ENCODE measurements around the gene METAP1D.

DNA sequence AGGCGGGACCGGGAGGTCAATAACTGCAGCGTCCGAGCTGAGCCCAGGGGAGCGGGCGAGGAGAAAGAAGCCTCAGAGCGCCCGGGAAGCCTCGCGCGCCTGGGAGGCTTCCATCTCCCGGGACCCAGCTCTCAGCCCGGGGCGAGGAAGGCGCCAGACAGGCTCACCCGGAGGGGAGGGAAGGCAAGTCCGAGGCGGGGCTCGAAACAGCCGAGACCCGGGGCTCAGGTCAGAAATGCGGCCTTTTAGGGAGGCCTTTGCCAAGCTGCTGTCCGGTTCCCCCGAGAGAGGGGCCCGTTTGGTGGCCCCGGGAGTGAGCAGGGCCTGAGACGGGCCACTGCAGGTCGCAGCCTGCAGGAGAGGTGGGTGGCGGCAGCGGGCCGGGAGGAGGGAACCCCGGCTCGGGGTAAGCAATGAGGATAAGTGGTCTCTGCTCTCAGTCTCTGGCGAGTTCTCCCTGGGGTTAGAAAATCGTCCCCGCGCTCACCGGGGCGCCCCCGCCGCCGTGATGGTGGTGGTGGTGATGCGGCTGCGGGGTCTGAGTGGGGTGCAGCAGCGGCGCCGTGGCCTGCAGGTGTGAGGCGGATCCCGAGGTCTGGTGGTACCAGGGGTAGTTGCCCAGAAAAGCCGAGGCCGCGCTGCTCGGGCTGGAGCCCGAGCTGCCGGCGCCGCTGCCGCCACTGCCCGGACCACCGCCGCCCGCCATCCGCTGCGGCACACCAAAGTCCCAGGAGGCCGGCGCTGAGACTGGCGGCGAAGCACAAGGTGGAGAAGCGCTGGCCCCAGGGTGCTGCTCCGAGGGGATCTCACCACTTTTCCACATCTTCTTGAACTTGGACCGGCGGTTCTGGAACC is 100.6 kb downstream of the METAP1D start:
- TF ChIP-seq, protein P1, sequence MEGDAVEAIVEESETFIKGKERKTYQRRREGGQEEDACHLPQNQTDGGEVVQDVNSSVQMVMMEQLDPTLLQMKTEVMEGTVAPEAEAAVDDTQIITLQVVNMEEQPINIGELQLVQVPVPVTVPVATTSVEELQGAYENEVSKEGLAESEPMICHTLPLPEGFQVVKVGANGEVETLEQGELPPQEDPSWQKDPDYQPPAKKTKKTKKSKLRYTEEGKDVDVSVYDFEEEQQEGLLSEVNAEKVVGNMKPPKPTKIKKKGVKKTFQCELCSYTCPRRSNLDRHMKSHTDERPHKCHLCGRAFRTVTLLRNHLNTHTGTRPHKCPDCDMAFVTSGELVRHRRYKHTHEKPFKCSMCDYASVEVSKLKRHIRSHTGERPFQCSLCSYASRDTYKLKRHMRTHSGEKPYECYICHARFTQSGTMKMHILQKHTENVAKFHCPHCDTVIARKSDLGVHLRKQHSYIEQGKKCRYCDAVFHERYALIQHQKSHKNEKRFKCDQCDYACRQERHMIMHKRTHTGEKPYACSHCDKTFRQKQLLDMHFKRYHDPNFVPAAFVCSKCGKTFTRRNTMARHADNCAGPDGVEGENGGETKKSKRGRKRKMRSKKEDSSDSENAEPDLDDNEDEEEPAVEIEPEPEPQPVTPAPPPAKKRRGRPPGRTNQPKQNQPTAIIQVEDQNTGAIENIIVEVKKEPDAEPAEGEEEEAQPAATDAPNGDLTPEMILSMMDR (IDR thresholded peaks at IDR 0.05; ENCODE audit: extremely low read depth in 1 of 2, insufficient read depth in 1 of 2, low read depth in 1 of 2, low read length in 2 of 2): no peak
- TF ChIP-seq GATA2 (IDR thresholded peaks at IDR 0.05; ENCODE audit: insufficient read depth, insufficient read length, low read depth, low read length): no peak
- TF ChIP-seq EZH2 (IDR thresholded peaks at IDR 0.05; ENCODE audit: borderline replicate concordance, low read depth, low read length, severe bottlenecking): peak; percentile 91

Measured in endothelial cell of umbilical vein (primary cell).